ENCODE data around the gene KIF16B.

DNA sequence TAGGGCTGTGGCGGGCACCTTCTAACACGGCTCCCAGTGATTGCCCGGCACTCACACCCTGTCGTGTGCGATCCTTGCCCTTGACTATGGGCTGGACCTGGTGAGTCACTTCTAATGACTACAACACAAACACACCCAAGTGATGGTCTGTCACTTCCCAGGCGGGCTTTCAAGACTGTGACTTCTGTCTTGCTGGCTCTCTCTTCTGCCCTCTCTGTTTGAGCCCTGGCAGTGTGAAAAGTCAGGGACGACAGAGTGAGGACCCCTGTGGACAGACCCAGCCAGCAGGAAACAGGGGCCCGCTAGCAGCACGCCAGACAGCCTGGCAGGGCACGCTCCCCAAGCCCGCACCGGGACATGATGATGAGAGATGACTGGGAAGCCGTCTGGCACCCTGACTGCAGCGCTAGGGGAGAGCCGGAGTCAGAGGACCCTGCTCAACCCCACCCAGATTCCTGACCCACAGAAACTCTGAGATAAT, 43.0 kb downstream of the KIF16B start:
- TF ChIP-seq CTCF (IDR thresholded peaks at IDR 0.05) (no peak), POLR2A (IDR thresholded peaks at IDR 0.05) (no peak)
